Activated T-cell treated with anti-CD3 and anti-CD28 coated beads, Interleukin-2, amount 50 U/mL, for 24 hours (primary cell): Measurements from ENCODE around the gene NINJ1.

Experiments
- DNase-seq: peaks from one replicate; pipeline ENCODE4 v3.0.0-alpha.2; 2020
- H3K27ac Mint-ChIP-seq: 2 replicates; pipeline ENCODE4 v1.8.0; 2020; ENCODE audit warnings: mild to moderate bottlenecking, mixed read lengths
- H3K27me3 Mint-ChIP-seq: 2 replicates; pipeline ENCODE4 v1.8.0; 2020; ENCODE audit warnings: mixed read lengths
- H3K36me3 Mint-ChIP-seq: 2 replicates; pipeline ENCODE4 v1.8.0; 2020; ENCODE audit warnings: low read depth, mixed read lengths
- H3K4me1 Mint-ChIP-seq: 2 replicates; pipeline ENCODE4 v1.8.0; 2020; ENCODE audit warnings: low read depth, mixed read lengths
- H3K4me3 Mint-ChIP-seq: 2 replicates; pipeline ENCODE4 v1.8.0; 2020; ENCODE audit warnings: mild to moderate bottlenecking, moderate library complexity, mixed read lengths
- H3K9me3 Mint-ChIP-seq: 2 replicates; pipeline ENCODE4 v1.8.0; 2020; ENCODE audit warnings: mixed read lengths

Gene NINJ1

DNA sequence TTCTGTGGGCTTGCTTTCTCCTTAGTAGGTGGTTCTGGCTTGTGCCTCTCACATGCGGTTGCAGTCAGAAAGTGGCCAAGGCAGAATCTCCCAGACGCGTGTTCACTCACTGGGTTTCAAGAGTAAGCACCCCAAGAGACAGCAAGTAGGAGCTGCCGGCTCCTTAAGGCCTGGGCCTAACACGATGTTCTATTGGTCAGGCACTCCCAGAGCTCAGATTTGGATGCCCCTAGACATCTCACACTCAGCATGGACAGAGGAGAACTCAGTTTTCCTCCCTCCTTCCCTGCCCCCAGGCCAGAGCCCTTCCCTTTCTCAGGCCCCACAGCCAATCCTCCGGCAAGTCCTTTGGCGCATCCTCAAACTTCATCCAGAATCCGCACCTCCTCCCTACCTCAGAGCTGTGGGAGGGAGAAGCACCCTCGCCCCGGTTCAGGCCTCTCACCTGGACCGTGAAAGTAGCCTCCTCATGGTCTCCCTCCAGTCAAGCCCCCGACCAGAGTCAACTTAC is 44.5 kb downstream of the NINJ1 start:
- Mint-ChIP-seq H3K4me3 (no peak overlapping the region), H3K4me1 (peaks cover 73% of the 10 kb centered on the region), H3K27me3 (no peaks in the 10 kb centered on the region), H3K27ac (peak overlapping the region; percentile 50), H3K36me3 (peaks cover 56% of the 10 kb centered on the region), H3K9me3 (peaks cover 20% of the 10 kb centered on the region)
- peak; percentile 25 for DNase-seq

DNA sequence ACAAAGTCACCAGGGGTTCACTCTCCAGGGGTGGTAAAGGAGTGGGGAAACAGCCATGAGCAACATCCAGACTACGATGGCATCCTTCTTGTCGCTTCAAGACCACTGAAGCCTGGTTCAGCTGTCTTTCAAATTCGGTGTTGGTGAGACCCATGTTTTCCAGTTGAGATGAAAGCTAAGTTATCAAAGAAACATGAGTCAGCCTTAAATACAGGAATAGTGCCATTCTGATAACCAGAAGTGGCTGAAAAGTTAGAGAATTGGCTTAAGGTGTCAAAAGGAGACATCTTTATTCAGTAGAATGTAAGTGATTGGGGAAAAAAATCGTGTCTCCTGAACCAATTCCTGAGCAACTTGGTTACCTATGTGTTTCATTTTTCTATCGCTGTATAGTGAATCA is 45.0 kb downstream of the NINJ1 start:
- H3K36me3 Mint-ChIP-seq: peaks cover 61% of the 10 kb centered on the region
- no peak overlapping the region for H3K4me3 Mint-ChIP-seq
- H3K4me1 Mint-ChIP-seq: peaks cover 69% of the 10 kb centered on the region

DNA sequence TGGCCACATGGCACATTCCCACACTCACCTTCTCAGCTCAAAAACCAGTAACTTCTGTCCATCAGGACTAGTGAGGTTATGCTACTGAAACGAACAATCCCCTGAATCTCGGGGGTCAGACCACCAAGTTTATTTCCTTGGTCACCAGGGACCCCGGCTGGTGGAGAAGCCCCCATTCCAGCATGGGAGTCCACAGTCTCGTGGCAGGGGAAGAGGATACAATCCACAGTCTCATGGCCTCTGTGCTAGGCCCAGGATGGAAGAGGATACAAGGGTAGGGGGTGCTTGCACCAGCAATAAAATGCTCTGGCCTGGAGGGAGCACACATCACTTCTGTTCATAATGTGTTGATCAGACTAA is 45.4 kb downstream of the NINJ1 start:
- Mint-ChIP-seq H3K36me3 (peaks cover 65% of the 10 kb centered on the region), H3K27ac (peak overlapping the region; percentile 45), H3K9me3 (peaks cover 22% of the 10 kb centered on the region), H3K4me1 (peaks cover 69% of the 10 kb centered on the region), H3K27me3 (no peaks in the 10 kb centered on the region), H3K4me3 (no peak overlapping the region)
- DNase-seq: peak; percentile 24

More for the DNA sequence above, 45.0 kb downstream of the NINJ1 start:
- no peak for DNase-seq
- peak overlapping the region; percentile 44 for H3K27ac Mint-ChIP-seq
- no peaks in the 10 kb centered on the region for H3K27me3 Mint-ChIP-seq
- H3K9me3 Mint-ChIP-seq: peaks cover 20% of the 10 kb centered on the region

GRCh38 chr9:93087971-93088655 is 45.9 kb downstream of the NINJ1 start:
- Mint-ChIP-seq H3K27ac (peak overlapping the region; percentile 55), H3K9me3 (peaks cover 24% of the 10 kb centered on the region), H3K4me1 (peaks cover 68% of the 10 kb centered on the region), H3K36me3 (peaks cover 68% of the 10 kb centered on the region), H3K27me3 (no peaks in the 10 kb centered on the region), H3K4me3 (no peak overlapping the region)
- peak; percentile 15 for DNase-seq

- H3K27ac Mint-ChIP-seq: peak overlapping the region; percentile 56
- peak; percentile 24 for DNase-seq
- H3K36me3 Mint-ChIP-seq: peaks cover 76% of the 10 kb centered on the region
- H3K27me3 Mint-ChIP-seq: no peaks in the 10 kb centered on the region
- peaks cover 24% of the 10 kb centered on the region for H3K9me3 Mint-ChIP-seq
- no peak overlapping the region for H3K4me3 Mint-ChIP-seq
- H3K4me1 Mint-ChIP-seq: peaks cover 66% of the 10 kb centered on the region
These were observed 47.4 kb downstream of the NINJ1 start for GRCh38 chr9:93086447-93087224.

GRCh38 chr9:93085676-93086075 is 48.4 kb downstream of the NINJ1 start:
- H3K36me3 Mint-ChIP-seq: peaks cover 80% of the 10 kb centered on the region
- peak overlapping the region; percentile 77 for H3K27ac Mint-ChIP-seq

DNA sequence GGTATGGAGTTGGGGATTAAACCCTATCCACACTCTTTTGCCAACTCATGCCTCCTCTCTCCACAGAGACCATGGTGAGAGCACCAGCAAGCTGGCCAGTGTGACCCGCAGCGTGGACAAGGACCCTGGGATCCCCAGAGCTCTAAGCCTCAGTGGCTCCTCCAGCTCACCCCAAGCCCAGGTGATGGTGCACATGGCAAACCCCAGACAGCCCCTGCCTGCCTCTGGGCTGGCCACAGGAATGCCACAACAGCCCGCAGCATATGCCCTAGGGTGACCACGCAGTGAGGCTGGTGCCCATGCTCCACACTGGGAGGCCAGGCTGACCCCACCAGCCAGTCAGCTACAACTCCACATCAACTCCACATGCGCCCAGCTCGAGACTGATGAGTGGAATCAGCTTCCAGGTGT is 49.6 kb downstream of the NINJ1 start:
- Mint-ChIP-seq H3K4me1 (peaks cover 55% of the 10 kb centered on the region), H3K9me3 (peaks cover 8% of the 10 kb centered on the region), H3K36me3 (peaks cover 80% of the 10 kb centered on the region), H3K4me3 (no peak overlapping the region), H3K27me3 (no peaks in the 10 kb centered on the region), H3K27ac (peak overlapping the region; percentile 95)
- peak; percentile 28 for DNase-seq

More at GRCh38 chr9:93085676-93086075, 48.4 kb downstream of the NINJ1 start:
- peak; percentile 30 for DNase-seq
- Mint-ChIP-seq H3K4me3 (no peak overlapping the region), H3K4me1 (peaks cover 65% of the 10 kb centered on the region), H3K27me3 (no peaks in the 10 kb centered on the region), H3K9me3 (peaks cover 18% of the 10 kb centered on the region)

GRCh38 chr9:93083592-93084470 is 50.2 kb downstream of the NINJ1 start:
- H3K27ac Mint-ChIP-seq: peak overlapping the region; percentile 95
- peaks cover 8% of the 10 kb centered on the region for H3K9me3 Mint-ChIP-seq
- peak; percentile 57 for DNase-seq
- H3K27me3 Mint-ChIP-seq: no peaks in the 10 kb centered on the region
- peaks cover 81% of the 10 kb centered on the region for H3K36me3 Mint-ChIP-seq
- H3K4me1 Mint-ChIP-seq: peaks cover 49% of the 10 kb centered on the region
- H3K4me3 Mint-ChIP-seq: peak overlapping the region; percentile 57

DNA sequence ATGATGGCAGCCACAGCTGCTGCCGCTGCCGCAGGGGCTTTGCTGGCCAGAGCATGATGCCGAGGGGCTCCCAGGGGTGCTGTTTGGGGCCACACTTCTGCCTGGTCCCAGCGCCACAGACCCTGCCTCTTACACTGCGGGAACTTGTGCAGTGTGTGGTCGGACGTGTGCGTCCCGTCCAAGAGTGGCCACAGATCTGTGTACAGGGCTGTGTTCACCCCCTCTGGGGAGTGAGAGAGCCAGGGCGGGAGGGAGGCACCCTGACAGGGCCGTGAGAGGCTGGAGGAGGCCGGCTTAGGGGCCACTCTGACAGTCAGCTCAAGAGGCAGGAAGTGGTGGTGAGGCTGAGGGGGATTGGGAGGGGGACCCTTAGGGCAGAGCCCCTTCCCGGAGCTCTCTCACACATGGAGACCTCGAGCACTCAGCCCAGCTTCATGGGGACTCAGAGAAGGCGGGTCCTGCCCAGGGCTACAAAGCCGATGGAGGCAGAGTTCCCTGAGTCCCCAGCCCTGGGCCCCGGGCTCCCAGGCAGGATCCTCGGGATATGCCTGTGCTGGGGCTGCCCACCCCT is 51.1 kb downstream of the NINJ1 start:
- peak overlapping the region; percentile 95 for H3K27ac Mint-ChIP-seq
- peaks cover 77% of the 10 kb centered on the region for H3K36me3 Mint-ChIP-seq
- peak; percentile 51 for DNase-seq

DNA sequence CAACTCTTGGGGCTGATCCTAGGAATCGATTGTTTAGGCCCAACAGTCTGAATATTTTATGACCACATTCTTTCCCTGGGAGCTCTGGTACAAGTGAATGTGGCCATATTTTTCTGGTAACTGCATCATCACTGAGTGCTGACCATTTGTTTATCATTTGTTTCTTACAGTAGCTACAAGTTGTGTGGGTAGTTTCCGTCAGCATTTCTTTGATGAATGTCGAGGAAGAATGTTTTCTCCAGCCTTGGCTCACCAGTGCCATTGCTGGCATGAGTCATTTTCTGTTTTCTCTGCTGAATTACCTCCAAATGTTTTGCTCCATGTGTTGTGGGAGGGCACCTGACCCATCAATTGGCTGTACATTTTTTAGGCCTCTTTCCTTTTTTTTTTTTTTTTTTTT is 52.1 kb downstream of the NINJ1 start:
- peak overlapping the region; percentile 95 for H3K27ac Mint-ChIP-seq
- DNase-seq: peak; percentile 15
- peaks cover 53% of the 10 kb centered on the region for H3K4me1 Mint-ChIP-seq
- peaks cover 8% of the 10 kb centered on the region for H3K9me3 Mint-ChIP-seq
- H3K4me3 Mint-ChIP-seq: no peak overlapping the region
- H3K36me3 Mint-ChIP-seq: peaks cover 79% of the 10 kb centered on the region
- no peaks in the 10 kb centered on the region for H3K27me3 Mint-ChIP-seq

More for the DNA sequence above, 51.1 kb downstream of the NINJ1 start:
- Mint-ChIP-seq H3K4me3 (peak overlapping the region; percentile 57), H3K4me1 (peaks cover 45% of the 10 kb centered on the region), H3K27me3 (no peaks in the 10 kb centered on the region), H3K9me3 (peaks cover 8% of the 10 kb centered on the region)

DNA sequence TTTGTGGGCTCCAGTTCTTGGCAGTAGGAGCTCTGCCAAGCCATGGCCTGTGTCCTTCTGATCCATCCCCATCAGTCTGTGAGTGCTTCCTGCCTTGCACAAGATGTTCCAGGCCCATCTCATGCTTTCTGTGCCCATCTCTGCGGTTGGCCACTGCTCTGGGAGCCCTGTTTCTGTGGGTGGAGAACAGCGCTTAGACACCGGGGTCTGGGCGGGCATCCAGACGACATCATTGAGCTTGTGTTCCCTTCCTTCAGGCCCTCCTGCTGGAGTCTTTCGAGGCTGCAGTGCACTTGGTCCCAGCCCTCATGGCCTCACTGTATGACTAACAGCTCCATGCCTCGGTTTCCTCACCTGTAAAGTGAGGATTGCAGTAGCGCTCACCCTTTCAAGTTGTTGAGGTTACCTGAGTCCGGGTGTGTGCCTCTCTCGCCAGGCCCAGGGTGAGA is 52.9 kb downstream of the NINJ1 start:
- H3K27me3 Mint-ChIP-seq: no peaks in the 10 kb centered on the region
- peaks cover 55% of the 10 kb centered on the region for H3K4me1 Mint-ChIP-seq
- H3K4me3 Mint-ChIP-seq: no peak overlapping the region
- peak; percentile 25 for DNase-seq
- peaks cover 8% of the 10 kb centered on the region for H3K9me3 Mint-ChIP-seq
- peak overlapping the region; percentile 95 for H3K27ac Mint-ChIP-seq
- H3K36me3 Mint-ChIP-seq: peaks cover 80% of the 10 kb centered on the region

DNA sequence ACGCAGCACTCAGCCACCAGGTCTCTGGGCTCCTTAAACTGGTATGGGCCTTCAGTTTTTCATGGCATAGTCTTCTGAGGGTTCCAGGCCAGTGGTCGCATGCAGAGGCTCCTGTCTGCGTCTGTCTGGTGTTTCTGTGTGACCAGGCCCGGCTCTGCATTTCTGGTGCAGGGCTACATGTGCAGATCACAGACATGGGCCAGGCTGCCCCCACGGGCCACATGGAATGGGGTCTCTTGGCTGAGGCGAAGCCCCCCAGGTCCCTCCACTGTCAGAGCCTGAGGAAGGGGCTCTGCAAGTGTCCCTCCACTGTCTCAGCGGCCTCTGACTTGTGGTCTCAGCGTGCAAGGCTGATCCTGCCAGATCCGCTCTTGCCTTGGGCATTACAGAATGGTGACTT is 53.6 kb downstream of the NINJ1 start:
- peak overlapping the region; percentile 56 for H3K27ac Mint-ChIP-seq
- H3K27me3 Mint-ChIP-seq: no peaks in the 10 kb centered on the region
- peaks cover 56% of the 10 kb centered on the region for H3K4me1 Mint-ChIP-seq
- peak; percentile 23 for DNase-seq
- H3K9me3 Mint-ChIP-seq: peaks cover 4% of the 10 kb centered on the region
- H3K4me3 Mint-ChIP-seq: no peak overlapping the region
- peaks cover 74% of the 10 kb centered on the region for H3K36me3 Mint-ChIP-seq

GRCh38 chr9:93079371-93079770 is 54.7 kb downstream of the NINJ1 start:
- Mint-ChIP-seq H3K36me3 (peaks cover 68% of the 10 kb centered on the region), H3K4me1 (peaks cover 65% of the 10 kb centered on the region), H3K27me3 (no peaks in the 10 kb centered on the region), H3K4me3 (no peak overlapping the region), H3K27ac (peak overlapping the region; percentile 75), H3K9me3 (peaks cover 4% of the 10 kb centered on the region)
- no peak for DNase-seq

- peaks cover 66% of the 10 kb centered on the region for H3K4me1 Mint-ChIP-seq
- no peak for DNase-seq
- H3K27me3 Mint-ChIP-seq: no peaks in the 10 kb centered on the region
- peaks cover 57% of the 10 kb centered on the region for H3K36me3 Mint-ChIP-seq
- peak overlapping the region; percentile 19 for H3K27ac Mint-ChIP-seq
- H3K9me3 Mint-ChIP-seq: no peaks in the 10 kb centered on the region
- no peak overlapping the region for H3K4me3 Mint-ChIP-seq
These were observed 56.2 kb downstream of the NINJ1 start for GRCh38 chr9:93077811-93078210.
